CD4-positive, CD25-positive, alpha-beta regulatory T cell (primary cell): ENCODE results near the gene DYNLT2. TPM values are rescaled to one million over a fixed set of nuclear protein-coding genes. Genes with fewer than 3 reads are reported as not detected.
"Not testable (repeated sequence)": the region's sequence is repeated elsewhere in the genome, so short reads cannot be mapped to it uniquely, and the experiment has no call there.

Experiments
- ATAC-seq, 2 donors: fragments of 150-1000 bp; cut with Tn5 transposase; one replicate each; pipeline ENCODE4 v1.10.0; 2021; ENCODE audit warnings: low read depth in 2 of 2, moderate number of reproducible peaks in 2 of 2, moderate library complexity in 1 of 2
- DNase-seq, 3 donors: peaks; one replicate each; pipeline versions ENCODE4 v3.0.0 to v3.0.0-alpha.2; 2012 to 2022; ENCODE audit warnings: mixed read lengths in 1 of 3
- H3K27ac ChIP-seq: one replicate; pipeline ENCODE4 v1.7.0; 2013; ENCODE audit warnings: mild to moderate bottlenecking, low read length; ENCODE audit not compliant: insufficient read depth, poor library complexity, severe bottlenecking
- H3K27me3 ChIP-seq: one replicate; pipeline ENCODE4 v1.7.0; 2013; ENCODE audit warnings: low read length; ENCODE audit not compliant: control insufficient read depth, insufficient read depth
- H3K36me3 ChIP-seq: one replicate; pipeline ENCODE4 v1.7.0; 2013; ENCODE audit warnings: mild to moderate bottlenecking, low read length, moderate library complexity; ENCODE audit not compliant: control insufficient read depth, insufficient read depth
- H3K4me1 ChIP-seq: 2 replicates; pipeline ENCODE4 v1.7.0; 2013; ENCODE audit warnings: mild to moderate bottlenecking, low read length; ENCODE audit not compliant: insufficient read depth, control insufficient read depth, poor library complexity, severe bottlenecking
- H3K4me3 ChIP-seq: one replicate; pipeline ENCODE4 v1.7.0; 2013; ENCODE audit warnings: low read depth, mild to moderate bottlenecking, low read length, moderate library complexity
- H3K9me3 ChIP-seq, 2 experiments: 1 replicate in 1 of 2; 2 replicates in 1 of 2; pipeline ENCODE4 v1.7.0; 2013; ENCODE audit warnings: low read length in 2 of 2, mild to moderate bottlenecking in 1 of 2, moderate library complexity in 1 of 2; ENCODE audit not compliant: control insufficient read depth in 2 of 2
- H3K27ac Mint-ChIP-seq, 3 donors: one replicate each; pipeline ENCODE4 v1.8.0; 2020 to 2022; ENCODE audit warnings: mild to moderate bottlenecking in 3 of 3, mixed read lengths in 3 of 3, moderate library complexity in 2 of 3
- H3K27me3 Mint-ChIP-seq: one replicate; pipeline ENCODE4 v1.8.0; 2022; ENCODE audit warnings: mild to moderate bottlenecking, mixed read lengths
- H3K36me3 Mint-ChIP-seq: one replicate; pipeline ENCODE4 v1.8.0; 2020; ENCODE audit warnings: mixed read lengths
- H3K4me1 Mint-ChIP-seq, 4 donors: one replicate each; pipeline ENCODE4 v1.8.0; 2020 to 2022; ENCODE audit warnings: mixed read lengths in 4 of 4, mild to moderate bottlenecking in 1 of 4
- H3K4me3 Mint-ChIP-seq, 4 donors: one replicate each; pipeline ENCODE4 v1.8.0; 2020 to 2022; ENCODE audit warnings: mild to moderate bottlenecking in 4 of 4, mixed read lengths in 4 of 4, moderate library complexity in 3 of 4
- H3K9me3 Mint-ChIP-seq, 7 donors: one replicate each; pipeline ENCODE4 v1.8.0; 2020 to 2022; ENCODE audit warnings: mixed read lengths in 7 of 7, mild to moderate bottlenecking in 3 of 7, moderate library complexity in 2 of 7
- polyA plus RNA-seq, 4 donors: library from polyadenylated mRNA; unstranded; fragments of 300-500 nt; fragmentation: Illumina TruSeq; gene quantifications; one replicate each; pipeline ENCODE4 v1.2.3, GENCODE V29; 2021
- total RNA-seq: library from RNA; stranded (reverse); gene quantifications from one replicate; pipeline ENCODE4 v1.2.3, GENCODE V29; 2022

The DYNLT2 gene
- total and polyA plus RNA-seq, 5 donors from 2014 or later, result 0.48 to 3.9 (median 1.1) TPM

- Histone ChIP-seq H3K27me3 (no peaks in the 10 kb centered on the region), H3K36me3 (peaks cover 17% of the 10 kb centered on the region), H3K4me3 (peak within 1 kb of the TSS; percentile 83), H3K4me1 (peaks cover 43% of the 10 kb centered on the region), H3K27ac (peak within 1 kb of the TSS; percentile 98), H3K9me3 (no peaks in the 10 kb centered on the region)
- peaks cover 6% of the 10 kb centered on the region for H3K36me3 Mint-ChIP-seq
- peak within 1 kb of the TSS; percentile 95 to 98 (median 95) for H3K27ac Mint-ChIP-seq
- ATAC-seq (peak; percentile 89 to 92), DNase-seq (peak; percentile 96 to 98 (median 96))
- H3K27me3 Mint-ChIP-seq, result no peaks in the 10 kb centered on the region
- no peaks in the 10 kb centered on the region for H3K9me3 Mint-ChIP-seq
- H3K4me1 Mint-ChIP-seq, result peaks cover 29 to 61% (median 48%) of the 10 kb centered on the region in 4 donors
- H3K4me3 Mint-ChIP-seq, result peak within 1 kb of the TSS; percentile 91 to 100 (median 94)
Measured at GRCh38 chr6:169701954-169702839, 49.2 kb downstream of the DYNLT2 start, which contains the start of the genes C6orf120 and WDR27. Gene C6orf120 (plus strand): TSS chr6:169702126. CDS start chr6:169702460, 334 bp downstream. Gene WDR27 (minus strand): TSS chr6:169702029. CDS start chr6:169689005, 13,024 bp downstream.

GRCh38 chr6:169701311-169701953, 49.9 kb downstream of the DYNLT2 start:
- Histone ChIP-seq H3K4me1 (peaks cover 43% of the 10 kb centered on the region), H3K27me3 (no peaks in the 10 kb centered on the region), H3K27ac (peak overlapping the region; percentile 98), H3K36me3 (peaks cover 15% of the 10 kb centered on the region), H3K4me3 (peak overlapping the region; percentile 76), H3K9me3 (peaks cover 0 to 1% of the 10 kb centered on the region in 2 experiments)
- no peak for DNase-seq
- no peaks in the 10 kb centered on the region for H3K27me3 Mint-ChIP-seq
- H3K4me3 Mint-ChIP-seq, result peak overlapping the region; percentile 91 to 100 (median 94)
- peaks cover 26 to 55% (median 44%) of the 10 kb centered on the region in 4 donors for H3K4me1 Mint-ChIP-seq
- H3K36me3 Mint-ChIP-seq, result peaks cover 4% of the 10 kb centered on the region
- H3K27ac Mint-ChIP-seq, result peak overlapping the region; percentile 93 to 95 (median 93)
- no peaks in the 10 kb centered on the region for H3K9me3 Mint-ChIP-seq
- no peak for ATAC-seq

GRCh38 chr6:169700296-169700695, 51.1 kb downstream of the DYNLT2 start:
- DNase-seq (no peak), ATAC-seq (no peak)
- H3K9me3 Mint-ChIP-seq, result peaks cover 0 to 3% (median 0%) of the 10 kb centered on the region in 7 donors
- H3K27ac ChIP-seq, result no peak overlapping the region
- peak overlapping the region in 1 of 3 donors; percentile 93 for H3K27ac Mint-ChIP-seq
- no peaks in the 10 kb centered on the region for H3K27me3 Mint-ChIP-seq
- peaks cover 9% of the 10 kb centered on the region for H3K36me3 Mint-ChIP-seq
- H3K4me1 ChIP-seq, result peaks cover 38% of the 10 kb centered on the region
- peak overlapping the region; percentile 24 to 100 (median 60) for H3K4me3 Mint-ChIP-seq
- no peaks in the 10 kb centered on the region for H3K27me3 ChIP-seq
- H3K4me1 Mint-ChIP-seq, result peaks cover 17 to 47% (median 37%) of the 10 kb centered on the region in 4 donors
- H3K4me3 ChIP-seq, result no peak overlapping the region
- peaks cover 14% of the 10 kb centered on the region for H3K36me3 ChIP-seq
- H3K9me3 ChIP-seq, result peaks cover 3 to 6% of the 10 kb centered on the region in 2 experiments

GRCh38 chr6:169697115-169697514, 54.3 kb downstream of the DYNLT2 start:
- H3K27ac Mint-ChIP-seq, result not testable (repeated sequence)
- peaks cover 6 to 21% (median 14%) of the 10 kb centered on the region in 4 donors for H3K4me1 Mint-ChIP-seq

GRCh38 chr6:169695131-169695530, 56.2 kb downstream of the DYNLT2 start:
- peaks cover 0 to 13% (median 4%) of the 10 kb centered on the region in 7 donors for H3K9me3 Mint-ChIP-seq
- DNase-seq (no peak), ATAC-seq (no peak)
- H3K27ac ChIP-seq, result no peak overlapping the region
- peaks cover 3 to 6% of the 10 kb centered on the region in 2 experiments for H3K9me3 ChIP-seq
- H3K4me1 Mint-ChIP-seq, result peaks cover 0 to 15% (median 6%) of the 10 kb centered on the region in 4 donors
- H3K4me3 ChIP-seq, result no peak overlapping the region
- no peaks in the 10 kb centered on the region for H3K36me3 ChIP-seq
- H3K4me1 ChIP-seq, result peaks cover under 1% of the 10 kb centered on the region
- H3K27ac Mint-ChIP-seq, result no peak overlapping the region
- H3K36me3 Mint-ChIP-seq, result peaks cover 27% of the 10 kb centered on the region
- H3K27me3 ChIP-seq, result no peaks in the 10 kb centered on the region
- no peaks in the 10 kb centered on the region for H3K27me3 Mint-ChIP-seq
- H3K4me3 Mint-ChIP-seq, result no peak overlapping the region

More at GRCh38 chr6:169697115-169697514, 54.3 kb downstream of the DYNLT2 start:
- H3K9me3 ChIP-seq, H3K36me3 ChIP-seq, ATAC-seq, H3K27ac ChIP-seq, H3K9me3 Mint-ChIP-seq, H3K4me3 ChIP-seq, H3K27me3 ChIP-seq, DNase-seq, H3K27me3 Mint-ChIP-seq, H3K4me3 Mint-ChIP-seq: not testable (repeated sequence)
- H3K4me1 ChIP-seq, result peaks cover 13% of the 10 kb centered on the region
- H3K36me3 Mint-ChIP-seq, result peaks cover 16% of the 10 kb centered on the region

- Histone ChIP-seq H3K4me3 (no peak overlapping the region), H3K27me3 (no peaks in the 10 kb centered on the region), H3K4me1 (no peaks in the 10 kb centered on the region), H3K9me3 (peaks cover 3 to 6% of the 10 kb centered on the region in 2 experiments), H3K36me3 (peaks cover 4% of the 10 kb centered on the region), H3K27ac (no peak overlapping the region)
- Mint-ChIP-seq H3K27me3 (no peaks in the 10 kb centered on the region), H3K9me3 (peaks cover 0 to 13% (median 6%) of the 10 kb centered on the region in 7 donors), H3K36me3 (peaks cover 38% of the 10 kb centered on the region), H3K4me1 (peaks cover 0 to 9% (median 5%) of the 10 kb centered on the region in 4 donors), H3K4me3 (no peak overlapping the region), H3K27ac (no peak overlapping the region)
- DNase-seq (no peak), ATAC-seq (no peak)
Measured at GRCh38 chr6:169692516-169692915, 58.9 kb downstream of the DYNLT2 start.

GRCh38 chr6:169691260-169691659, 60.1 kb downstream of the DYNLT2 start:
- DNase-seq (no peak), ATAC-seq (no peak)
- no peak overlapping the region for H3K4me3 ChIP-seq
- H3K4me1 ChIP-seq, result no peaks in the 10 kb centered on the region
- peaks cover 0 to 9% (median 5%) of the 10 kb centered on the region in 4 donors for H3K4me1 Mint-ChIP-seq
- no peaks in the 10 kb centered on the region for H3K27me3 ChIP-seq
- no peak overlapping the region for H3K4me3 Mint-ChIP-seq
- no peaks in the 10 kb centered on the region for H3K27me3 Mint-ChIP-seq
- H3K9me3 Mint-ChIP-seq, result peaks cover 0 to 15% (median 8%) of the 10 kb centered on the region in 7 donors
- H3K27ac Mint-ChIP-seq, result no peak overlapping the region
- H3K36me3 Mint-ChIP-seq, result peaks cover 48% of the 10 kb centered on the region
- H3K9me3 ChIP-seq, result peaks cover 2 to 5% of the 10 kb centered on the region in 2 experiments
- H3K27ac ChIP-seq, result no peak overlapping the region
- peaks cover 7% of the 10 kb centered on the region for H3K36me3 ChIP-seq
